ENCODE results near the gene COL9A1.
A peak's percentile ranks its signal among the peaks of the same experiment; 100 is the strongest.

COL9A1 gene

DNA sequence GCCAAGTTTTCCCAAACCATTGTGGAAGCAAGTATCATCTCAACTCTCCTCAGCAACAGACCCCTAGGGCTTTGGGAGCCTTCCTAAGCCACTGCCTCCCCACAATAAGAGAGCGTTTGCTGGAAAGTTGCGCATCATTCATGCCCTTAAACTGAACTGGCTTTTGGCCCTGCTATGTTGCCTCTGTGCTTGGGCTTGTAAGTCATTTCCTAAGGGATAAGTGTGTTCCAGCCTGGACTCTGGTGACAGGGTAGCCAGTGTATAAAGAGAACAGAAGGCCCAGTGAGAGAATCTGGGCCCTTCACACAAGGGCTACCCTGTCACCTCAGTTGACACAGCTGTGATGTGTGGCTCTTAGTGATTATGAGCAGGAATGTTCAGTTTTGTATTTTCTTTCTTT lies 77.8 kb downstream of the COL9A1 start:
- DNase-seq (ENCODE audit: low spot score), result no peak

DNA sequence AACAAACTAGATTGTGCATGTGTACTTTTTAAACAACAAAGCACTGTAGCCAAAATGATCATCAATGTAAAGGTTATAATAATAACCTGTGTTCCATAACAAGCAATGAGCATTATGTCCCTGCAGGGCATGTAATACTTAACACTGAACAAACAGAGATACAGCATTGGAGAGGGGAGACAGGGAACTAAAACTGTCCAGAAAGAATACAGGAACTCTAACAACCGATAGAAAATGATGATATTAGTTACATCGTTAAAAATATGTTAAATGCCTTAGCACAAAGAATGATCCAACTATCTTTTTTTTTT lies 80.5 kb downstream of the COL9A1 start:
- DNase-seq (ENCODE audit: low spot score), result no peak

DNA sequence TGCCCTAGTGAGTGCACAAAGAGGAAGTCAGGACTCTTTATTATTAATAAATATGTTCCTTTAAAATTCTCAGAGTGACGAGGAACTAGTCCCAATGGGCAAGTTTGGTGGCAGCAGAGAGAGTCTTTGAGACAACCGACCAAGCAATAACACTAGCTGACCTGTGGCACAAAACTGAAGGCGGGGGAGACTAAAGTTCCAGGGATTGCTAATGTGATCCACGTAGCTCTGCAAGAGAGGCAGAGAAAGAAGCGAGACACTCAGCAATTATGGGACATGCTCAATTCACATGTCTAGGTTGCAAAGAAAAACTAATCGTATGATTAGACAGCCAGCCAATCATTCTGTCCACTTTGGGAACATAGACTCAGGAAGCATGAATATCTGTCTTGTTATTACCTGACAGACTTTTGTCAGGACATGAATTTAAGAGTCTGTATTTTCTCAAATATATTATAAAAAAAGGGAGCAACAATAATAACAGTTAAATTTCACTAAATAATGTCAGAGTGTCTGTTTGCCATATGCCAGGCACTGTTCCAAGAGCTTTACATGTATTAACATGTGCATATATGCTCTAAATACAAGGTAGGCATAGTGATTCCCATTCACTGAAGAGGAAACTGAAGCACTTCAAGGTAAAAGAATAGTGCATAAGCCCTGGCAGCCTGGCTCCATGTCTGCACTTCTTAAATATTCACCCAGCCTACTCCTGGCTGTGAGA lies 81.0 kb downstream of the COL9A1 start:
- no peak for DNase-seq (ENCODE audit: low spot score)

DNA sequence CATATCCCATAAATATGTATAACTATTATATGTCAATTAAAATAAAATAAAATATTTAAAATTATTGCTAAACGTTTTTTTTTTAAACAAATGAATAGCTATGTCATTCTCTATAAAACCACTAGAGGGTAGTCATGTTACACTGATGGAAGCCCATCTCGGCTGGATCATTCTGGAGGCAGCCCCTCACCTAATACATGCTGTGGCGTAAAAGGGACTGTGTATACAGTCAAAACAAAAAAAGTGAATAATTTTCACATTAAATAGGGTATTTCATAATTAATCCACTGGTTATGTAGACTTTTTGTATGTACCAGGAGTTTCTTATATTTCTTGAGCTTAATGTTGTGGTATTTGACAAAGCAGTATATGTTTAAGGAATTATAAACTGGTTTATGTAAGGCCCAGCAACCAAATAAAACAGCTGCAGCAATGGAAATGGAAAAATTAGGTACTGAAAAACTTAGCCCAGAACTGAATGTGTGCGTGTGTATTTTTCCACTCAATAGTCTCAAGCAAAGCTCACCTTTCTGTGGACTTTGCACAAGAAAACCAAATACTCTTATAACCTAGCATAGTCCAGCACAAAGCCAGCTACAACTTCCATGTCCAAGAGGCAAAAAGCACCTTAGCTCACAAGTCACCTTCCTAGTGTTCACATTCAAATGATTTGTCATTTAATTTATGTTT lies 81.7 kb downstream of the COL9A1 start:
- peak; percentile 30 for DNase-seq (ENCODE audit: low spot score)

DNA sequence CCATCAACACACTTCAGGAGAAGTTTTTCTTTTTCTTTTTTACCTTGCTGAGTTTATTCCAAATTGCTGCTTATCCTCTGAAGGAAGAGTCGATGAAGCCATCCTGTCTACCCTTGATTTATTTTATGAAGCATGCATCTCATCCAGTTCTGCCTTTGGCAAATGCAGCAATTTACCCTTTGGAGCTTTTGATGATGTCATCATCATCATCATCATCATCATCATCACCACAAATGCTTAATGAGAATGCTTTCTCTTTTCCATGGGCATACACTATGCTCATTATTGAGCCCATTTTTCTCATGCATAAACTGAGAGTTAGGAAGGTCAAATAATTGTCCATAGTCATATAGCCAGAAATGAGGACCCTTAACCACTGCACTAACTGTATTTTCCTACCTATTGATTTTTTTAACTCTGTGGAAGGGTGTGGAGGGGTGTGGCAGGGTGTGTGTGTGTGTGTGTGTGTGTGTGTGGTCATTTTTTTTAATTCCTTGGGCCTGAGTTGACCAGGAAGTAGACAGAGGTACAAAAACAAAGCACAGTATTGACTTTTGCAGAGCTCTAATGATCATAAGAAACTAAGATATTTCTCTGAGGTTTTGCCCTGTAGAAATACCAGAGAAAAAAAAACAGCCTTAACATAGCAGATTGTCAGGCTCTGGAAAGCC lies 82.8 kb downstream of the COL9A1 start:
- DNase-seq (ENCODE audit: low spot score), result no peak

DNA sequence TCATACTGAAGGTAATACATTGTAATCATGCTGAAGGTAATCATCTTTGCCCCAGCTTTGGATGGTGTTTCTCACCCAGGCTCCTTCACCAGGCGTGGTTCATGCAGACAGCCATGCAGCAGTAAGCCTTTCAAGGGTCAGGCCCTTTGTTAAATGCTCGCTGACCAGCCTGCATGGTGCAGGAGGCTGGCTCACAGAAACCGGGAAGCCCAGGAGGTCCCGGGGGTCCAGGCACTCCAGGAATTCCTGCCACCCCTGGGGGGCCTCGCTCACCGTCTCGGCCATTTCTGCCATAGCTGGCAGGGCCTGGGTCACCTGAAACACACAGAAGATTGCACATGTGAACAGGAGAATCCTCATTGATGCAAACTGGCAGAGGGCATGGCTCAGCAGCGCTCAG lies 86.1 kb downstream of the COL9A1 start:
- no peak for DNase-seq (ENCODE audit: low spot score)

DNA sequence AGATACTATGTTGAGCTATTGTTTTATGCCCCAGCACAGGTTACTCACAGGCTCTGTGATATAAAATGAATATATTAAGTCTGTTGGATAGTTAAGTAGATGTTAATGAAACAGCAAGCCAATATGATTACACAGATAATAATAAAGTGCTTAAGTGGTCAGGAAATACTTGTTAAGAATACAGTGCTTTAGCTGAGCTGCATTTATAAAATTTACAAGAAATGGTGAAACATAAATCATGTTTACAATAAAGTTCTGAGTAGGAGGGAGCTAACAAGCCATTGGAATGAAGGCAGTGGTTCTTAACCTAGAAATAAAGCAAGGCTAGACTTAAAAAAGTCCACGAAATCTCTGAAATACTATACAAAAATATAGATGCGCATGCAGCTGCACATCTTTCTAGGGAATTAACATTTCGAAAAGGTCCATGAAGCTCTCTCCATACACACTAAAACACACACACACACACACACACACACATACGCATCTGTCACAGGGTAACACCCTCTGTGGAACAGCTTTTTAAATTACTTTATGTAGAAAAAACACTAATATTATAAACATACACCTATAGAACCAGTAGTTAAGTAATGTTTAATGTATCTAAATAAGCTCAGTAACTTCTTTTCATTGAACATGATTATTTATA lies 87.3 kb downstream of the COL9A1 start:
- DNase-seq (ENCODE audit: low spot score), result no peak

DNA sequence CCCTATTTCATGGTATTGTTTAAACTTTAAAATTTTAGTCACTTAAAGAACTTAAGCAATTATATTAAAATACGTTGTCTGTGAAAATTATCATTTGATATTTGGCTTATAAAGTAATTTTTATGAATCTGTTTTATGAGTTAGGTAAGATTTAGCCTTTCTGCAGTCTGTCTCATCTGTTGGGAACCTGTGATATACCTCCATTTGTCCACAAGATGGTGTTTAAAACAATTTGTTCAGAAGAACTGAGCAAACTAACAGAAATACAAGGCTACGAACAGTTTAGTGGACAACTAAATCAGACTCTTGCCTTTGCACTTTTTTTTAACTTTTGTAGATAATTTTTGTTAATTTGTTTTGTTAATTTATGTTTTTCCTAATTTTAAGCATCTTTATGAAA lies 92.4 kb downstream of the COL9A1 start:
- DNase-seq (ENCODE audit: low spot score), result no peak

DNA sequence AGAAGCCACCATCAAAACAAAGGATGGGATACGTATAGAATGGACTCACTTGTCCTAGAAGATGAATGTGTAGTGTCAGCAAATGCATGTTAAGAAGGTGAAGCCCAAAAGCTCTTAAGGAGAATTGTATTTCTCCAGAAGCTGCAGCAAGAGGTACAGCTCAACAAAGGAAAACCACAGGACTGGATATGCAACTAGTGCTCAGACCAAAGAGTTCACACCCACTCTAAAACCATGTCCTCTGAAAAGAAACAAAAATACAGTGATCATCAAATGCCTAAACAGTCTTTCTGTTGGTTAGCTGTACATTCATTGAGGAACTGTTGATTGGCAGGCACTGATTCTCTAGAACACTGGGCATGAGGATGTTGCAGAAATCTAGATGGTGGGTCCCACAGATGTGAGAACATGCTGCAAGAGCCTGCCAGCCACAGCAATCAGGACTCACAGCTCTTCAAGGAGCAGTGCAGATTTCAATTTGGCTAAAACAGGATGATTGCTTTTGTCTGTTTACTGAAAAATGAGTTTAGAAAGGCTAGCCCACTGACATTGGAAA lies 94.6 kb downstream of the COL9A1 start:
- DNase-seq (ENCODE audit: low spot score), result no peak

DNA sequence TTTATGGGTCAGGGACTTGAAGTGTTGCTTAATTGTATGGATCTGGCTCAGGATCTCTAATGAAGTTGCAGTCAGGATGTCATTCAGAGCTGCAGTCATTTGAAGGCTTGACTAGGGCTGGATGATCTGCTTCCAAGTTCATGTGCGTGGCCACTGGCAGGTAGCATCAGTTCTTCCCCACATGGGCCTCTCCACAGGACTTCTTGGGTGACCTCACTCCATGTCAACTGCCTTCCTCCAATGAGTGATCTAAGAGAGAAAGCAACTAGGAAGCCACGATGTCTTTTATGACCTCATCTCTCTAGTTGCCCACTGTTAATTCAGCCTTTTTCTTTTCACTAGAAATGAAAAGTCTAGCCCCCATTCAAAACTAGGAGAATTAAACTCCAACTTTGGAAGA lies 104.1 kb downstream of the COL9A1 start:
- DNase-seq (ENCODE audit: low spot score), result no peak

DNA sequence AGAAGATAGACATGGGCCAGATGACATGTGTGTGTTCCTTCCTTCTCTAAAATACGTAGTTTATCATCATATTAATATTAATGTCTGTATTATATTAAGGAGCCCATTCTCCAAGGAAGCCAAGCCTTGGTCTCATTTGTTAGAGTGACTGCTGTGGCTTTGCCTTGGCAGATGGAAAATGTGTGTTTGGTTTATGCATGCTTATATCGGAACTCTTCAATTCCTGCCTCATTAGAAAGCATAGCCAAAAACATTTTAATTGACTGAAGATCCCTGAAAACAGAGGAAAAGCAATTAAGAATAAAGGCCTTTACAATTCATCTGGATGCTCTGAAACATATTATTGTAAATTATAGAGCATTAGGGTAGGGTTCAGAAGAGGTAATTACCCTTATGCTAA lies 106.4 kb downstream of the COL9A1 start:
- no peak for DNase-seq (ENCODE audit: low spot score)

DNA sequence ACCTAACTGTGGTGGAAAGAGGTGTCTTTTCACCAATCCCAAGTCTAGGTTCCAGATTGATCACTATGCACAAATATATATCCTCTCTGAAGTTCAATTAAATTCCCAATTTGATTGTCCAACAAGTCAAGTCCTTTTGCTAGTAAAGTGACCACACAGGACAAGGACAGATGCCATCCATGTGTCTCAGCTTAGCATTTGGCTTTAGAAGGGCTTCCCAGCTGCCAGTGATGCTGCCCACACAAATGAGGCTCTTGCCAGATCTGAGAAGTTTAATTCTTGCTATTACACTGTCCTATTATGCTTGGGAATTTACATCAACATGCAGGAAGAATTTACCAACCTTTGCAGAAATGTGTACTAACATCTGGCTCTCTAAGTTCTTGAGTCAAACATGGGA lies 108.5 kb downstream of the COL9A1 start:
- DNase-seq (ENCODE audit: low spot score), result no peak

DNA sequence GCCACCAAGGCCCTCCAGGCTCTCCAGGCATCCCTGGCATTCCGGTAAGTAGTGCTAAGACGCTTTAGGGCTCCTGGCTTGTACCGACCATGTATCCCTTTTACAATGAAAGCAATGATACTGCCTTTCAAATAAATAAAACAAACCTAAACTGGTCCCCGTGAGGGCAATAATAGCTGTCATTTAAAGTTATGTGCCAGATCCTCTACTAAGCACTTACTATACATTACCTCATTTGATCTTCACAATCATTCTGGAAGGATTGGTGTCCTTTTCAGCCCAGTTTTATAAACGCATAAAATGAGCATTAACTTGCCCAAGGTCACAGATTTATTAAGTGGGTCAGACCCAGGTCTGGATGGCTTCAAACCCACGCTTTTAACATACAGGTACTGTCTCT lies 114.7 kb downstream of the COL9A1 start:
- no peak for DNase-seq (ENCODE audit: low spot score)

DNA sequence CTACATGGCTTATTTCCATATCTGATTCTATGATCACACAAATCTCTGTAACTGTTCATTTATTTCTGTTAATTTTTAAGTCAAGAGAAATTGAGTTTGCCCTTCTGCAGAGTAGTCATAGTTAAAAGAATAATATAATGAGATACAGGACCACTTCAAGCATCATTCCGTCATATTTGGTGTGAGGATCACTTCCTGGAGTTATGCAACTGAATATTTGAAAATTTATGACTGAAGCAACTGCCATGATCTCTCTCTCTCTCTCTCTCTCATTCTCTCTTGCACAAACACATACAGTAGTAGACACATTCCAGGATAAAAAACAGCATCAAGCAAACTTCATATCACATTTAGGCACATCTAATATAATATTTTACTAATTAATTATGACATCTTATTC lies 116.4 kb downstream of the COL9A1 start:
- no peak for DNase-seq (ENCODE audit: low spot score)

DNA sequence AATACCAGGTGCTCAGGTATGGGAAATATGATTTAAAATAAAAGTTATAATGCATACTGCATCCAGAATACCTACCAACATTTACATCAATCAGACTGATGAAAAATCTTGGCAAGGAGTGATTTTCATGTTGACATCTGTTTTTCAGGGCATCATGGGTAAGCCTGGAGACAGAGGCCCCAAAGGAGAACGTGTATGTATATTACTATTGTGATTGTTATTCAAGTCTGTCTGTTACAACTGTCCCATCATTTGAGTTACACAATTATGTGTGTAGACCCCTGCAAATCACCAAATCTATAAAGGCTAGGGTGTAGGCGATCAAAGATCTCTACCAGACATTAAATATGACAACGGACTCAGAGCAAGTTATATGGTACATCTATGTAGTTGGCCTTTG lies 118.2 kb downstream of the COL9A1 start:
- DNase-seq (ENCODE audit: low spot score), result no peak

DNA sequence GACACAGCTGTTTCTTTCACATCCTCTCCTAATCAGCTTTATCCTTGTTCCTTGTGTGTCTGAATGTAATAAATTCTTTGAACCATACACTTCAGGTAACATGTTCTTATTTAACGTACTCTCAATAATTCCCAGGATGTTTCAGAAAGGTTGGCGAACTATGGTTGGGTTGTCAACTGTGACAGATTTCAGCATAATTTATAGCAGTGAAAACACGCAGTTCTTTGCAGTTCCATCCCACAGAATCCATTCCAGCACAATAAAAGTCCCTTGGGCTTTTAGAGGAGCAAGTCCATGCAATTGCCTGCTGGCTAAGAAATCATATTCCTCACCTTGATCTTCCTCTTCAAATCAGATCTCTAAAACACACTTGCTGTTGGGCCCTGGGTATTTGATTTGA lies 119.3 kb downstream of the COL9A1 start:
- no peak for DNase-seq (ENCODE audit: low spot score)

DNA sequence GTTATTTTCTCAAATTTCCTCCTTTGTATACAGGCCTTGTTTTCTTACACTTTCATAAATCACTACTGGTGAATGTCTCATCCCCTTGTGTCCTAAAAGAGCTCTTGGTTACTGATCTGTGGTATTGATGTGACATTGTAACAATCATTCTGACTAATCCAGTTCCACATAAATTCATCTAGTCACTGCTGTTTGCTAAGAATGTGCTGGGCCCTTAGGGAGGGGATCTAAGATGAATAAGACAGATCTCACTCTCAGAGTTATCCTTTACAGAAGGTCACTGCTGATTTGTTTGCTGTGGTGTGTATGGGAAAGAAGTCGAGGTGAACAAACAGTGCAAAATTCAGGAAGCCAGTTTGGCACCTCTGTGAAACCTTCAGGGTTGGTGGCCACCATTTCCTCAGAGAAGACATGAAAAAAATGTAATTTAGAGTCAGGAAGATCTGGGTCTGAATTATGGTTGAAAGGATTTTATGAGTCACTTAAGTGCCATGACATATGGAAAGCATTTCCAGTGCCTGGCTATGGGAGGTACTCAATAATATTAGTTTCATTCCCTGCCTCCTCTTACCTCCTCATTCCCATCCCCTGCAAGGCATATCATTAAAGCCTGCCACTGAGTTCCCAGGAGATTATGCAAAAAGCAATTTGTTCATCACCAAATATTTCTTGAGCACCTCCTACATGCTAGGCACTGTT lies 121.8 kb downstream of the COL9A1 start:
- no peak for DNase-seq (ENCODE audit: low spot score)

DNA sequence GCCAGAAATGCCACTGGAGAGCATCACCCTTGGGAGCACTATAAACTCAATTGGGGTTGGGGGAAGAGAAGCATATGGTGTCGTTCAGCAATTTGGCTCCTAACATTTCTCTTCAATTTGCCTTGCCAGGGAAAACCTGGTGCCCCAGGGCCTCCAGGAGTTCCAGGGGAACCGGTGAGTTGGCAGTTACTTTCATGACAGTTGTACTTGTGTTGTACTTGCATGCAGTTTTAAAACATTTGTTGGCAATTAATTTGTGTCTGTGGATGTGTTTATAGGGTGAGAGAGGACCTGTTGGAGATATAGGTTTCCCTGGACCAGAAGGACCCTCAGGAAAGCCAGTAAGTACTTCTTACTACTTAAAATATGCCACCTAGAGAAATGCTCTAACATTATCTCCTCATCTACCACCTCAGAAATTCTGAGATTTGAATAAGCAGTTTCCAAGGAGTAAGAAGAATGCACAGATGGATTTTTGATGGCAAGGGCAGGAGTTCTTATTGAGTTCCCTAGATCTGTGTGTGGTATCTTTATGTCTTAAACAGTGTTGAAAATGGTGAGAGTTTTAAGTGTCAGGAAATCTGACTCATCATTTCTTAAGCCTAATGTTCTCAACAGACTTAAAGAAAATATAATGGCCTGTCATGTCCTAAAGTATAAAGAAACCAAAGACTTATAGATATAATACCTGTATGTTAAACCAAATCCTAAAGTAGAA lies 122.5 kb downstream of the COL9A1 start:
- no peak for DNase-seq (ENCODE audit: low spot score)

DNA sequence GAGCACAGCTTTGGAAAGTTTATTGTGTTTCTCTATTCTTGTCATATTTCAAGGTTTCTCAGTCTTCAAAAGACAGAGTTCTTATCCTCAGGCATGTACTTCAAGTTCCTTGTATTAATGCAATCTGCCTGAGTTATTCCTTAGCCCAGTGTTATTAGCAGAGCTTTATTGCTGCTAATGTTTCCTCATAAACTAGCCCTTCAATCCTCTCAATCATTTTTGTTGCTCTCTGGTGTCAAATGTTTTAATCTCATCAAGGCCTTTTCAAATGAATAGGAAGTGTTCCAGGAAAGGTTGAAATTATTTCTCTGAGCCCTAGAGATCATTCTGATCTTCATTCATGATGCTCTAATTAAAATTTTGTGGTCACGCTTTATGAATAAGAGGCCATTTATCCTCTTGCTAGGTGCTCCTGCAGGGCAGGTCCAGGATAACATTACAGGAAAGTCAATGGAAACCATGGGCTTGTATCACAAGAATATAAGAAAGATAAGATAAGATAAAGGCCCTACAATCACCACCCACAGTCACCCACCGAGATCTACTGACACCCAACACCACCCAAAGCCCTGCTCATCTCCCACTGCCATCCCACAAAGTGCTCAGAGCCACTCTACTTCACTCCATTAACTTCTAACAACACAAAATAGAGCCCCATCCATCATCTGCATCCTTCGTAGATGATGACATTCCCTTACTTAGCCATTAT lies 125.9 kb downstream of the COL9A1 start:
- DNase-seq (ENCODE audit: low spot score), result no peak

DNA sequence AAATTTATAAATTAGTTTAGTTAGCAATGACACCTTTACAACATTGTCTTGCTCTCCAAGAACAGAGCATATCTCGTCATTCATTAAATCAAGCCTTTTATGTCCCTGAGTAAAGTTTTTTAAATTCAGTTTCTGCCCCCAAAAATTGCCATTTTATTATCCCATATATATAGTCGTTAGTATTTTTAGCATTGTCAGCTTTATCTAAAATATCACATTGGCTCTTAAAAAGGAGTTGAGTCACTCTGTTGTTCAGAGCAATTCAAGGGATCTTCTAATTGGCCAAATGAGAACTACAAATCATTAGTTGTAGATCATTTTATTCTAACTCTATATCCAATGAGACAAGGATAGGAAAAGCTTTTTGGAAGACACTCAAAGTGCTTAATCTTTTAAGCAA lies 127.1 kb downstream of the COL9A1 start:
- no peak for DNase-seq (ENCODE audit: low spot score)

DNA sequence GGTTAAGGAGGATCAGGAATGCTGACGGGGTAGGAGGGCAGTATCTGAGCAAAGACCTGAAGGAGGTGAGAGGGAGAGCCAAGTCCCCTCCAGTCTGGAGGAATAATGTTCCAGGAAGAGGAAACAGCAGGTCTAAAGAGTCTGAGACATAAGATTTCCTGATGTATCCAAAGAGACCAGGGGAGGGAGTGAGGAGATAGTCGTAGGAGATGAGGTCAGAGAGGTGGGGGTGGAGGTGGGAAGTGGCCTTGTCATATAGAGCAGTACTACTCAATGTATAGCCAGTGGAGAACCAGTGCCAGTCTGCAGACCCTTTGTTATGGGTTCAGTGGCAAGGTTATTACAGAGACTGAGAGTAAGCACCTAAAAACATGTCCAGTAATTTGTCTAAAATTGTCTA lies 130.6 kb downstream of the COL9A1 start:
- no peak for DNase-seq (ENCODE audit: low spot score)
